Panc1 (cell line): ENCODE data around the gene DLG3. TPM values are rescaled to one million over a fixed set of nuclear protein-coding genes. Genes with fewer than 3 reads are reported as not detected.

Source experiments
- ATAC-seq: fragments of 200-7000 bp; cut with Tn5 transposase; 2 replicates; pipeline ENCODE4 v1.9.1; 2020; ENCODE audit warnings: mild to moderate bottlenecking, moderate library complexity
- BruUV-seq: library from RNA; stranded (reverse); fragments of 400-500 nt; replicated peaks from 2 replicates; lab custom pipeline; 2021; lab: Mats Ljungman, UMichigan
- CTCF ChIA-PET: fragments of 300-600 bp; sonication (Branson Sonifier 250); formaldehyde crosslinking; loops from one replicate; lab custom pipeline; 2022; ENCODE audit warnings: antibody characterized with exemption; lab: Charles Lee
- POLR2A ChIA-PET: fragments of 300-600 bp; sonication (Branson Sonifier 250); formaldehyde crosslinking; loops from one replicate; lab custom pipeline; 2022; ENCODE audit warnings: antibody characterized with exemption; lab: Charles Lee
- DNase-seq: peaks from one replicate; pipeline ENCODE4 v3.0.0-alpha.2; 2010; ENCODE audit warnings: low read depth, low spot score
- H3K27ac ChIP-seq: 2 replicates; pipeline ENCODE4 v1.5.1; 2011; ENCODE audit warnings: mild to moderate bottlenecking, low read length, inconsistent platforms
- H3K27me3 ChIP-seq: fragments of 200-500 bp; sonication (Bioruptor generic); 2 replicates; pipeline ENCODE4 v1.6.0; 2014; ENCODE audit warnings: low read length, inconsistent platforms; ENCODE audit not compliant: control insufficient read depth, insufficient read depth
- H3K36me3 ChIP-seq: fragments of 200-500 bp; sonication (Bioruptor generic); 2 replicates; pipeline ENCODE4 v1.5.1; 2014; ENCODE audit warnings: inconsistent platforms, mild to moderate bottlenecking, low read length, moderate library complexity; ENCODE audit not compliant: control insufficient read depth, insufficient read depth
- H3K4me1 ChIP-seq: 2 replicates; pipeline ENCODE4 v1.5.1; 2011; ENCODE audit warnings: inconsistent platforms, mild to moderate bottlenecking, low read length, moderate library complexity; ENCODE audit not compliant: control insufficient read depth, insufficient read depth
- H3K4me3 ChIP-seq, 2 experiments: 2 replicates each; pipeline ENCODE4 v1.5.1; 2011 to 2012; ENCODE audit warnings: low read depth in 2 of 2, low read length in 2 of 2, mild to moderate bottlenecking in 2 of 2, inconsistent platforms in 1 of 2, moderate library complexity in 1 of 2
- H3K9me3 ChIP-seq: fragments of 200-500 bp; sonication (Bioruptor generic); 2 replicates; pipeline ENCODE4 v1.5.1; 2014; ENCODE audit warnings: low read depth, mild to moderate bottlenecking, inconsistent platforms, low read length, moderate library complexity; ENCODE audit not compliant: control insufficient read depth, insufficient read depth
- POLR2AphosphoS5 ChIP-seq: IDR thresholded peaks from 2 replicates; pipeline ENCODE4 v1.6.1; 2012; ENCODE audit warnings: mild to moderate bottlenecking, low read depth, low read length, moderate library complexity
- SIN3A ChIP-seq: IDR thresholded peaks from 2 replicates; pipeline ENCODE4 v1.6.1; 2012; ENCODE audit warnings: low read depth, mild to moderate bottlenecking, low read length, moderate library complexity, borderline replicate concordance; ENCODE audit not compliant: insufficient read depth
- TCF7L2 ChIP-seq: IDR thresholded peaks from 2 replicates; pipeline ENCODE4 v1.6.1; 2011; ENCODE audit warnings: mild to moderate bottlenecking, low read depth, low read length, inconsistent platforms
- in situ Hi-C: cut with HindIII; loops from 2 replicates; pipeline ENCODE4 v1.10.0; 2016; ENCODE audit warnings: low sequenced_read_pairs, low pct_unique_long_range_greater_than_20kb
- intact Hi-C: fragments of 100-400 bp; cut with micrococcal nuclease; formaldehyde crosslinking; loops from one replicate; pipeline ENCODE4 v1.10.0; 2022; ENCODE audit not compliant: unreplicated experiment
- total RNA-seq: library from RNA; stranded (reverse); gene quantifications from one replicate; pipeline ENCODE4 v1.2.1, GENCODE V29; 2021; ENCODE audit not compliant: unreplicated experiment
- TF ChIP-seq, protein P1 (sequence below): fragments of 450-650 bp; IDR thresholded peaks from 2 replicates; pipeline ENCODE4 v1.5.1; 2017; ENCODE audit warnings: mild to moderate bottlenecking
- TF ChIP-seq, protein P2 (sequence below), 2 experiments: IDR thresholded peaks; 2 replicates each; pipeline ENCODE4 v1.6.1; 2011 to 2012; ENCODE audit warnings: low read depth in 2 of 2, control low read depth in 1 of 2, low read length in 1 of 2, mild to moderate bottlenecking in 1 of 2, moderate library complexity in 1 of 2; ENCODE audit not compliant: insufficient read depth in 1 of 2

DLG3 gene
- total RNA-seq, 1 experiment from 2014 or later, result 3.0 TPM

DNA sequence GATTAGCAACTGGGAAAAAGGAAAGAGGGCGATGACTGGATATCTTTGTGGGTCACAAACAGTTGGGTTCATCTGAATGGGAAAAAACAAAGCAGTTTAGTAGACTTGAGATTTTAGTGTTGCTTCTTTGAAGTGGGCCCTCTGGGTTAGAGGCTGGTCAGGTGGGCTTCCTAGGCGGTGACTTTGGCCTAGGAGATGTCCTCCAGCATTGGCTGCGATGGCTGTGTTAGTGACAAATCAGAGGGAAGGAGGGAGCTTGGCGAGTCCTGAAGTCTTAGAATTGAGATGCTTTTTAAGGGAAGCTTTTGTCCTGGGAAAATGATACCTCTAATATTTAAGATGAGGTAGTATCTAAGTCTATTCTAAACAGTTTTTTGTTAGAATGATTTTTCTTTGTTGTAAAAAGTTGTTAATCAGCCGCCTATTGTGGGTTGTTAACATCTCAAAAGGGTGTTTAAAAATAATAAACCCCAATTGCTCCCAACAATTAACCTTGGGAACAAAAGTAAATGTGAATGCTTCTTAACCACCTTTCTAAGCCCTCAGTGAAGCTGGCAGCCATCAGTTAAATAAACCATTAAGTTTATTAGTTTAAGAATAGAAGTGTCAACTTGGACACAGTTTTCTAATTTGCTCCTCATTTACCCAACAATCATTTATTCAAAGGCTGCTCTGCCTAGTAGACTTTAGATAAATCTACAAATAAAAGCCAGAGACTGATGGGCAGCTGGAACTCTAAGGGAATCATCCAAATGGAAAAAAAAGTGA, 31.7 kb downstream of the DLG3 start:
- Histone ChIP-seq H3K27me3 (no peaks in the 10 kb centered on the region), H3K27ac (no peak overlapping the region), H3K4me1 (peaks cover 3% of the 10 kb centered on the region; the same call in 1 of the 2 replicates), H3K36me3 (no peaks in the 10 kb centered on the region), H3K9me3 (no peaks in the 10 kb centered on the region), H3K4me3 (no peak overlapping the region)
- intact Hi-C loops (no loop called here), in situ Hi-C loops (no loop called here)
- POLR2A ChIA-PET, result no interaction called here
- no TSS peak for BruUV-seq
- TF ChIP-seq, protein P1, sequence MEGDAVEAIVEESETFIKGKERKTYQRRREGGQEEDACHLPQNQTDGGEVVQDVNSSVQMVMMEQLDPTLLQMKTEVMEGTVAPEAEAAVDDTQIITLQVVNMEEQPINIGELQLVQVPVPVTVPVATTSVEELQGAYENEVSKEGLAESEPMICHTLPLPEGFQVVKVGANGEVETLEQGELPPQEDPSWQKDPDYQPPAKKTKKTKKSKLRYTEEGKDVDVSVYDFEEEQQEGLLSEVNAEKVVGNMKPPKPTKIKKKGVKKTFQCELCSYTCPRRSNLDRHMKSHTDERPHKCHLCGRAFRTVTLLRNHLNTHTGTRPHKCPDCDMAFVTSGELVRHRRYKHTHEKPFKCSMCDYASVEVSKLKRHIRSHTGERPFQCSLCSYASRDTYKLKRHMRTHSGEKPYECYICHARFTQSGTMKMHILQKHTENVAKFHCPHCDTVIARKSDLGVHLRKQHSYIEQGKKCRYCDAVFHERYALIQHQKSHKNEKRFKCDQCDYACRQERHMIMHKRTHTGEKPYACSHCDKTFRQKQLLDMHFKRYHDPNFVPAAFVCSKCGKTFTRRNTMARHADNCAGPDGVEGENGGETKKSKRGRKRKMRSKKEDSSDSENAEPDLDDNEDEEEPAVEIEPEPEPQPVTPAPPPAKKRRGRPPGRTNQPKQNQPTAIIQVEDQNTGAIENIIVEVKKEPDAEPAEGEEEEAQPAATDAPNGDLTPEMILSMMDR, result no peak
- TF ChIP-seq, protein P2, sequence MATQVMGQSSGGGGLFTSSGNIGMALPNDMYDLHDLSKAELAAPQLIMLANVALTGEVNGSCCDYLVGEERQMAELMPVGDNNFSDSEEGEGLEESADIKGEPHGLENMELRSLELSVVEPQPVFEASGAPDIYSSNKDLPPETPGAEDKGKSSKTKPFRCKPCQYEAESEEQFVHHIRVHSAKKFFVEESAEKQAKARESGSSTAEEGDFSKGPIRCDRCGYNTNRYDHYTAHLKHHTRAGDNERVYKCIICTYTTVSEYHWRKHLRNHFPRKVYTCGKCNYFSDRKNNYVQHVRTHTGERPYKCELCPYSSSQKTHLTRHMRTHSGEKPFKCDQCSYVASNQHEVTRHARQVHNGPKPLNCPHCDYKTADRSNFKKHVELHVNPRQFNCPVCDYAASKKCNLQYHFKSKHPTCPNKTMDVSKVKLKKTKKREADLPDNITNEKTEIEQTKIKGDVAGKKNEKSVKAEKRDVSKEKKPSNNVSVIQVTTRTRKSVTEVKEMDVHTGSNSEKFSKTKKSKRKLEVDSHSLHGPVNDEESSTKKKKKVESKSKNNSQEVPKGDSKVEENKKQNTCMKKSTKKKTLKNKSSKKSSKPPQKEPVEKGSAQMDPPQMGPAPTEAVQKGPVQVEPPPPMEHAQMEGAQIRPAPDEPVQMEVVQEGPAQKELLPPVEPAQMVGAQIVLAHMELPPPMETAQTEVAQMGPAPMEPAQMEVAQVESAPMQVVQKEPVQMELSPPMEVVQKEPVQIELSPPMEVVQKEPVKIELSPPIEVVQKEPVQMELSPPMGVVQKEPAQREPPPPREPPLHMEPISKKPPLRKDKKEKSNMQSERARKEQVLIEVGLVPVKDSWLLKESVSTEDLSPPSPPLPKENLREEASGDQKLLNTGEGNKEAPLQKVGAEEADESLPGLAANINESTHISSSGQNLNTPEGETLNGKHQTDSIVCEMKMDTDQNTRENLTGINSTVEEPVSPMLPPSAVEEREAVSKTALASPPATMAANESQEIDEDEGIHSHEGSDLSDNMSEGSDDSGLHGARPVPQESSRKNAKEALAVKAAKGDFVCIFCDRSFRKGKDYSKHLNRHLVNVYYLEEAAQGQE (IDR thresholded peaks at IDR 0.05; ENCODE audit: insufficient read depth in 1 of 2, low read depth in 2 of 2, low read length in 1 of 2), result no peak
- TF ChIP-seq SIN3A, result no peak
- ATAC-seq, result no peak
- CTCF ChIA-PET, result no interaction called here
- no peak for DNase-seq

DNA sequence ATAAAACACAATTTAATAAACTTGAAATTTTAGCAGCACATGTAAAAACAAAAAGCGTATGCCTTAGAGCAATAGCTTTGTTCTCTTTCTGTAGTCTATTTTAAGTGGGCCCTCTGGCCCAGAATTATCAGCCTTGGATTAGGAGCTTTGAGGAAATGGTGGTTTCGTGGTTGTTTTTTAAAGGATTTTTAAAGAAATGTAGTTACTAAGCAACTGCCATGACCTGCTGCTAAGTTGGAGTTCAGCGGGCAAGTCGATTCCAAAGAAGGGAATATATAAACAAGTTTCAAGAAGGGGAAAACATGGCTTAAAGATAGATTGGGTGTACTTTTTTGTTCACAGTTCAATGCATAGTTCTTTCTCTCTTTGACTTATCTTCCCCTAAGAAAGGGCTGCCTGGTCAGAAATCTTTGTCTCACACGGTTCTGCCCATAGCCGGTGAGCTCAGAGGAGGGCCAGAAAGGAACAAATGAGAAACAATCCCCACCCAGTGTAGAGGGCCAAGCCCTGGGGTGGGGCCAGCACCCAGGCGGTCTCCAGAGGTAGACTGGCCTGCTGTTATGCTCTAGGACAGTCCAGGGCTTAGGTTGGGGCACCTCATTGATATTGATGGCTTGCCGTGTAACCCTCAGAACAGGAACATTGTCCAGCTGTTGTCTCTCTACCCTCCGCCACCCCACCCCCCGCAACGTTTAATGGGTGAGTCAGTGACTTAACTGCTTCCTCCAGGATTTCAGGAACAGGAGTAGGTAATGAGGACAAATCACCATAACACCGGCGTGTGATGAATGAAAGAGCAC, 32.5 kb downstream of the DLG3 start:
- Histone ChIP-seq H3K27me3 (no peaks in the 10 kb centered on the region), H3K9me3 (no peaks in the 10 kb centered on the region), H3K36me3 (no peaks in the 10 kb centered on the region), H3K4me3 (no peak overlapping the region), H3K27ac (no peak overlapping the region), H3K4me1 (peaks cover 3% of the 10 kb centered on the region; the same call in 1 of the 2 replicates)
- CTCF ChIA-PET, result no interaction called here
- in situ Hi-C loops (no loop called here), intact Hi-C loops (no loop called here)
- no TSS peak for BruUV-seq
- peak; percentile 63 for ATAC-seq
- DNase-seq, result no peak
- TF ChIP-seq TCF7L2, result no peak
- TF ChIP-seq, protein P2 (IDR thresholded peaks at IDR 0.05; ENCODE audit: insufficient read depth in 1 of 2, low read depth in 2 of 2, low read length in 1 of 2), result no peak
- TF ChIP-seq SIN3A, result no peak
- no peak for TF ChIP-seq POLR2AphosphoS5
- TF ChIP-seq, protein P1, result no peak
- POLR2A ChIA-PET, result no interaction called here
